Measurements from ENCODE around the gene CDC73. TPM values are rescaled to one million over a fixed set of nuclear protein-coding genes. Genes with fewer than 3 reads are reported as not detected.

Gene CDC73
- total and polyA plus RNA-seq, 10 of the 15 experiments (the other 5 are each of a cell fraction or from before 2014, with no cell fraction given): 10.6 to 43.4 (median 21.7) TPM

GRCh38 chr1:193259636-193260035, 137.8 kb downstream of the CDC73 start:
- Histone ChIP-seq H3K79me2 (ENCODE audit: control insufficient read depth, insufficient read depth, low read length) (no peaks in the 10 kb centered on the region), H4K20me1 (ENCODE audit: control insufficient read depth, insufficient read depth) (no peaks in the 10 kb centered on the region), H3K9ac (ENCODE audit: control insufficient read depth, insufficient read depth, low read length) (no peak overlapping the region), H3K27me3 (replicated peaks in 1 of 2; ENCODE audit: control insufficient read depth in 2 of 2, insufficient read depth in 2 of 2, low read length in 1 of 2) (no peaks in the 10 kb centered on the region), H3K36me3 (ENCODE audit: control insufficient read depth in 2 of 2, insufficient read depth in 2 of 2, low read length in 1 of 2) (peaks cover 0 to 3% of the 10 kb centered on the region in 2 experiments; a peak in 1 of 4 replicates), H2AFZ (ENCODE audit: control insufficient read depth, low read depth, low read length) (no peak overlapping the region), H3K4me3 (no peak overlapping the region), H3K4me1 (ENCODE audit: control insufficient read depth, insufficient read depth, low read length) (peaks cover 7% of the 10 kb centered on the region), H3K27ac (ENCODE audit: control insufficient read depth, insufficient read depth) (no peak overlapping the region), H3K4me2 (ENCODE audit: control insufficient read depth, insufficient read depth) (no peak overlapping the region), H3K9me3 (replicated peaks; ENCODE audit: control insufficient read depth, insufficient read depth, low read length) (no peaks in the 10 kb centered on the region)
- SMC1A ChIA-PET (ENCODE audit: uncharacterized antibody, unreplicated experiment): no interaction called here
- WGBS (ENCODE audit: insufficient coverage, insufficient replicate concordance, low lambda C conversion rate, missing lambda C conversion rate): 100% methylated on average over 2 of the region's 2 CpGs
- FAIRE-seq (no peak), DNase-seq (ENCODE audit: low read depth, low spot score) (no peak), ATAC-seq (no peak)
- CTCF ChIA-PET: interaction anchor here (0.9 kb wide), 1 partner anchor 782 kb away, joined by 3 read pairs; no protein-coding TSS in a partner anchor
- RAD21 ChIA-PET (ENCODE audit: unreplicated experiment): no interaction called here
- POLR2A ChIA-PET: no interaction called here
- no peak for TF ChIP-seq BACH1 (IDR thresholded peaks at IDR 0.05; ENCODE audit: borderline replicate concordance)
- TF ChIP-seq STAT1 (conservative IDR thresholded peaks at IDR 0.05): no peak
- no peak for TF ChIP-seq CEBPB (IDR thresholded peaks at IDR 0.05; ENCODE audit: borderline replicate concordance in 1 of 2, low read depth in 2 of 2, low read length in 2 of 2)
- TF ChIP-seq ZBTB40 (IDR thresholded peaks at IDR 0.05; ENCODE audit: borderline replicate concordance): no peak
- no TSS peak for BruUV-seq (replicated peaks)
- intact Hi-C loops (cut with micrococcal nuclease; ENCODE audit: unreplicated experiment): no loop called here
- in situ Hi-C loops (cut with MboI): no loop called here
